Keratinocyte (primary cell): ENCODE results near the gene RAF1. TPM values are rescaled to one million over a fixed set of nuclear protein-coding genes. Genes with fewer than 3 reads are reported as not detected.

ENCODE experiments used
- DNase-seq: peaks from one replicate; pipeline ENCODE4 v3.0.0-alpha.2; 2011; ENCODE audit warnings: low read depth, missing footprints, low spot score
- FAIRE-seq: peaks from 2 replicates; lab custom pipeline; 2011; peaks lifted over from hg19 to GRCh38; lab: Jason Lieb, UNC
- H2AFZ ChIP-seq: 2 replicates; pipeline ENCODE4 v1.6.0; 2012; ENCODE audit warnings: low read length, control low read depth, inconsistent platforms; ENCODE audit not compliant: control insufficient read depth
- H3K27ac ChIP-seq: 2 replicates; pipeline ENCODE4 v1.5.1; 2011; ENCODE audit warnings: low read length; ENCODE audit not compliant: control insufficient read depth, insufficient read depth
- H3K27me3 ChIP-seq: 3 replicates; pipeline ENCODE4 v1.6.0; 2011; ENCODE audit warnings: low read length; ENCODE audit not compliant: control insufficient read depth, insufficient read depth; ENCODE audit errors: extremely low read depth
- H3K36me3 ChIP-seq, 2 experiments: 2 replicates in 1 of 2; 3 replicates in 1 of 2; pipeline ENCODE4 v1.5.1; 2011; ENCODE audit warnings: low read length in 2 of 2, mild to moderate bottlenecking in 1 of 2; ENCODE audit not compliant: control insufficient read depth in 2 of 2, insufficient read depth in 2 of 2; ENCODE audit errors: extremely low read depth in 1 of 2
- H3K4me1 ChIP-seq: 3 replicates; pipeline ENCODE4 v1.5.1; 2011; ENCODE audit warnings: low read length; ENCODE audit not compliant: control insufficient read depth, insufficient read depth; ENCODE audit errors: extremely low read depth
- H3K4me2 ChIP-seq: 3 replicates; pipeline ENCODE4 v1.6.0; 2011; ENCODE audit warnings: low read depth, low read length; ENCODE audit not compliant: control insufficient read depth, insufficient read depth; ENCODE audit errors: extremely low read depth
- H3K4me3 ChIP-seq, 3 experiments: fragments of 200-600 bp in 1 of 3; sonication (generic) in 1 of 3; 2 replicates in 2 of 3; 3 replicates in 1 of 3; pipeline ENCODE4 v1.5.1; 2011 to 2016; ENCODE audit warnings: low read length in 3 of 3, mild to moderate bottlenecking in 3 of 3, control low read depth in 2 of 3, inconsistent platforms in 1 of 3, low read depth in 1 of 3, mixed read lengths in 1 of 3, mixed run types in 1 of 3, moderate library complexity in 1 of 3; ENCODE audit not compliant: control insufficient read depth in 2 of 3, insufficient read depth in 2 of 3; ENCODE audit errors: extremely low read depth in 1 of 3
- H3K79me2 ChIP-seq: 2 replicates; pipeline ENCODE4 v1.6.0; 2012; ENCODE audit warnings: low read length; ENCODE audit not compliant: control insufficient read depth, insufficient read depth
- H3K9ac ChIP-seq: 3 replicates; pipeline ENCODE4 v1.6.0; 2011; ENCODE audit warnings: low read length; ENCODE audit not compliant: control insufficient read depth, insufficient read depth; ENCODE audit errors: extremely low read depth
- H3K9me1 ChIP-seq: 3 replicates; pipeline ENCODE4 v1.6.0; 2011; ENCODE audit warnings: low read length; ENCODE audit not compliant: control insufficient read depth, insufficient read depth; ENCODE audit errors: extremely low read depth
- H3K9me3 ChIP-seq: 2 replicates; pipeline ENCODE4 v1.5.1; 2012; ENCODE audit warnings: low read depth, low read length; ENCODE audit not compliant: control insufficient read depth
- H4K20me1 ChIP-seq: 3 replicates; pipeline ENCODE4 v1.6.0; 2011; ENCODE audit warnings: low read length; ENCODE audit not compliant: control insufficient read depth, insufficient read depth; ENCODE audit errors: extremely low read depth
- EZH2 ChIP-seq: IDR thresholded peaks from one replicate; pipeline ENCODE4 v1.6.1; 2012; ENCODE audit warnings: inconsistent platforms, mild to moderate bottlenecking, low read length, moderate library complexity
- dilution Hi-C: fragments of 300-500 bp; cut with MboI; formaldehyde crosslinking; loops from one replicate; pipeline ENCODE4 v1.7.0; 2020; ENCODE audit warnings: low sequenced_read_pairs; ENCODE audit not compliant: extremely low pct_ligation_motif_present
- polyA plus RNA-seq, 5 experiments: library from polyadenylated mRNA; depleted of rRNA in 3 of 5; stranded (reverse) in 3 of 5; stranded (forward) in 1 of 5; unstranded in 1 of 5; fragments of >200 nt; gene quantifications; 1 replicate in 1 of 5; 2 replicates in 3 of 5; 3 replicates in 1 of 5; pipeline versions ENCODE4 v1.2.1 to v1.2.3, GENCODE V29; 2011 to 2012; ENCODE audit warnings: missing spikeins in 2 of 5, low read depth in 1 of 5, low replicate concordance in 1 of 5
- TF ChIP-seq, protein P1 (sequence below), 3 experiments: IDR thresholded peaks in 1 of 3; conservative IDR thresholded peaks in 1 of 3; optimal IDR thresholded peaks in 1 of 3; 2 replicates in 2 of 3; 3 replicates in 1 of 3; pipeline versions ENCODE3 to v1.5.1; 2011; ENCODE audit warnings: low read length in 3 of 3, mild to moderate bottlenecking in 3 of 3, moderate library complexity in 2 of 3, control low read depth in 1 of 3, inconsistent platforms in 1 of 3; ENCODE audit not compliant: insufficient read depth in 2 of 3; ENCODE audit errors: extremely low read depth in 1 of 3

The RAF1 gene
- polyA plus RNA-seq, 1 donor (not counting 4 experiments of a cell fraction or from before 2014, with no cell fraction given), result 80.1 TPM

DNA sequence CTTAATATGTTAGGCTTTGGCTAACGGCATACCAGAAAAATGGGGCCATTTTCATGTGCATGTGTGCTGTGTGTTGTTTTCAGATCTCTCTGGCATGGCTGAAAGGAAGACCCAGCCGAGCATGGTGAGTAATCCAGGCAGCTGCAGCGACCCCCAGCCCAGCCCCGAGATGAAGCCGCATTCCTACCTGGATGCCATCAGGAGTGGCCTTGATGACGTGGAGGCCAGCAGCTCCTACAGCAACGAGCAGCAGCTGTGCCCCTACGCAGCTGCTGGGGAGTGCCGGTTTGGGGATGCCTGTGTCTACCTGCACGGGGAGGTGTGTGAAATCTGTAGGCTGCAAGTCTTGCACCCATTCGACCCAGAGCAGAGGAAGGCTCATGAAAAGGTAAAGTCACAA is 91.9 kb downstream of the RAF1 start:
- no peak overlapping the region for H3K27ac ChIP-seq
- peaks cover 14% of the 10 kb centered on the region for H3K79me2 ChIP-seq
- peaks cover 2% of the 10 kb centered on the region for H4K20me1 ChIP-seq
- H3K36me3 ChIP-seq, result peaks cover 24 to 37% of the 10 kb centered on the region in 2 experiments
- no peak overlapping the region for H3K4me2 ChIP-seq
- DNase-seq (no peak), FAIRE-seq (no peak)
- no peaks in the 10 kb centered on the region for H3K4me1 ChIP-seq
- H3K9ac ChIP-seq, result no peak overlapping the region
- no peaks in the 10 kb centered on the region for H3K9me3 ChIP-seq
- H3K9me1 ChIP-seq, result no peaks in the 10 kb centered on the region
- H2AFZ ChIP-seq, result no peak overlapping the region
- TF ChIP-seq EZH2, result no peak
- TF ChIP-seq, protein P1, sequence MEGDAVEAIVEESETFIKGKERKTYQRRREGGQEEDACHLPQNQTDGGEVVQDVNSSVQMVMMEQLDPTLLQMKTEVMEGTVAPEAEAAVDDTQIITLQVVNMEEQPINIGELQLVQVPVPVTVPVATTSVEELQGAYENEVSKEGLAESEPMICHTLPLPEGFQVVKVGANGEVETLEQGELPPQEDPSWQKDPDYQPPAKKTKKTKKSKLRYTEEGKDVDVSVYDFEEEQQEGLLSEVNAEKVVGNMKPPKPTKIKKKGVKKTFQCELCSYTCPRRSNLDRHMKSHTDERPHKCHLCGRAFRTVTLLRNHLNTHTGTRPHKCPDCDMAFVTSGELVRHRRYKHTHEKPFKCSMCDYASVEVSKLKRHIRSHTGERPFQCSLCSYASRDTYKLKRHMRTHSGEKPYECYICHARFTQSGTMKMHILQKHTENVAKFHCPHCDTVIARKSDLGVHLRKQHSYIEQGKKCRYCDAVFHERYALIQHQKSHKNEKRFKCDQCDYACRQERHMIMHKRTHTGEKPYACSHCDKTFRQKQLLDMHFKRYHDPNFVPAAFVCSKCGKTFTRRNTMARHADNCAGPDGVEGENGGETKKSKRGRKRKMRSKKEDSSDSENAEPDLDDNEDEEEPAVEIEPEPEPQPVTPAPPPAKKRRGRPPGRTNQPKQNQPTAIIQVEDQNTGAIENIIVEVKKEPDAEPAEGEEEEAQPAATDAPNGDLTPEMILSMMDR (optimal IDR thresholded peaks at IDR 0.05 in 1 of 3, IDR thresholded peaks at IDR 0.05 in 1 of 3, conservative IDR thresholded peaks at IDR 0.05 in 1 of 3; ENCODE audit: extremely low read depth in 1 of 3, insufficient read depth in 2 of 3, low read length in 3 of 3), result no peak
- H3K27me3 ChIP-seq, result no peaks in the 10 kb centered on the region
- dilution Hi-C loops, result no loop called here
- H3K4me3 ChIP-seq, result no peak overlapping the region

DNA sequence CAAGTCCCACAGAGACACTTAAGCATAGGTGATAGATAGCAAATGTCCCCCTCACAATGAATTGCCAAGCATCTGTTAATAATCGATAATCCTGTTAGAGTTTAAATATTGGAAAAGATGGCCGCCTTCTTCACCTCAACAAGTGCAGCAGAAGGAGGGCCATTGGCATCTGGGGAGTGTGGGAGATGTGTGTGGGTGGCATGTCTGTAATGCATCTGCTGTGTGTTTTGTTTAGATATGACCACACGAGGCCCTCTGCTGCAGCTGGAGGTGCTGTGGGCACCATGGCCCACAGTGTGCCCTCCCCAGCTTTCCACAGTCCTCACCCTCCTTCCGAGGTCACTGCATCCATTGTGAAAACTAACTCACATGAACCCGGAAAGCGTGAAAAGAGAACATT is 94.1 kb downstream of the RAF1 start:
- Histone ChIP-seq H3K9ac (no peak overlapping the region), H3K36me3 (peaks cover 21 to 26% of the 10 kb centered on the region in 2 experiments), H4K20me1 (peaks cover 2% of the 10 kb centered on the region), H2AFZ (no peak overlapping the region), H3K27ac (no peak overlapping the region), H3K9me3 (no peaks in the 10 kb centered on the region), H3K4me1 (no peaks in the 10 kb centered on the region), H3K27me3 (no peaks in the 10 kb centered on the region), H3K4me2 (no peak overlapping the region), H3K9me1 (no peaks in the 10 kb centered on the region), H3K4me3 (no peak overlapping the region), H3K79me2 (peaks cover 34% of the 10 kb centered on the region)
- dilution Hi-C loops, result no loop called here
- DNase-seq, result no peak
- no peak for FAIRE-seq
- TF ChIP-seq, protein P1 (optimal IDR thresholded peaks at IDR 0.05 in 1 of 3, IDR thresholded peaks at IDR 0.05 in 1 of 3, conservative IDR thresholded peaks at IDR 0.05 in 1 of 3; ENCODE audit: extremely low read depth in 1 of 3, insufficient read depth in 2 of 3, low read length in 3 of 3), result no peak
- no peak for TF ChIP-seq EZH2
